ENCODE data around the gene EYA3. TPM values are rescaled to one million over a fixed set of nuclear protein-coding genes. Genes with fewer than 3 reads are reported as not detected.

Gene EYA3
- total and polyA plus RNA-seq, 2 donors (not counting 3 experiments of a cell fraction or from before 2014, with no cell fraction given): 12.7 to 33.0 TPM

- Histone ChIP-seq H3K36me3 (ENCODE audit: control insufficient read depth in 2 of 2, extremely low read depth in 1 of 2, insufficient read depth in 2 of 2, low read length in 2 of 2) (no peaks in the 10 kb centered on the region), H3K79me2 (ENCODE audit: control insufficient read depth, insufficient read depth, low read length) (no peaks in the 10 kb centered on the region), H2AFZ (ENCODE audit: low read depth, low read length) (no peak overlapping the region), H3K4me1 (ENCODE audit: control insufficient read depth, extremely low read depth, insufficient read depth, low read length) (no peaks in the 10 kb centered on the region), H3K9me3 (replicated peaks; ENCODE audit: control insufficient read depth, insufficient read depth, low read length) (no peaks in the 10 kb centered on the region), H3K27ac (ENCODE audit: insufficient read depth, low read depth, low read length) (no peak overlapping the region), H4K20me1 (replicated peaks; ENCODE audit: control insufficient read depth, extremely low read depth, insufficient read depth, low read length) (no peaks in the 10 kb centered on the region), H3K27me3 (ENCODE audit: control insufficient read depth in 2 of 2, insufficient read depth in 2 of 2, low read length in 2 of 2) (peaks cover 0 to 5% of the 10 kb centered on the region in 2 experiments), H3K4me3 (replicated peaks in 1 of 3; ENCODE audit: insufficient read depth in 1 of 3, low read depth in 1 of 3, low read length in 3 of 3) (no peak overlapping the region), H3K9ac (replicated peaks; ENCODE audit: extremely low read depth, insufficient read depth, low read length) (no peak overlapping the region), H3K9me1 (replicated peaks; ENCODE audit: control insufficient read depth, extremely low read depth, insufficient read depth, low read length) (no peaks in the 10 kb centered on the region), H3K4me2 (ENCODE audit: insufficient read depth, low read length) (no peak overlapping the region)
- dilution Hi-C loops (cut with MboI; ENCODE audit: extremely low pct_ligation_motif_present, low sequenced_read_pairs) (no loop called here), intact Hi-C loops (cut with micrococcal nuclease) (no loop called here)
- no TSS peak for BruUV-seq (replicated peaks)
- POLR2A ChIA-PET: interaction anchor here (0.7 kb wide), 1 partner anchor 10 kb away, joined by 3 read pairs; no protein-coding TSS in a partner anchor
- DNase-seq (ENCODE audit: low read depth, low spot score) (no peak), FAIRE-seq (no peak)
- TF ChIP-seq POLR2AphosphoS5 (IDR thresholded peaks at IDR 0.05; ENCODE audit: insufficient read depth, low read depth, low read length) (no peak), GATA2 (IDR thresholded peaks at IDR 0.05; ENCODE audit: insufficient read depth, insufficient read length, low read depth, low read length) (no peak), FOS (IDR thresholded peaks at IDR 0.05; ENCODE audit: borderline replicate concordance, insufficient read depth, low read length) (no peak), EZH2 (IDR thresholded peaks at IDR 0.05; ENCODE audit: borderline replicate concordance, low read depth, low read length, severe bottlenecking) (no peak), JUN (IDR thresholded peaks at IDR 0.05; ENCODE audit: borderline replicate concordance, insufficient read depth, insufficient read length, low read depth) (no peak), MYC (IDR thresholded peaks at IDR 0.05; ENCODE audit: low read depth, low read length) (no peak), POLR2A (IDR thresholded peaks at IDR 0.05; ENCODE audit: low read depth, low read length) (no peak), CTCF (IDR thresholded peaks at IDR 0.05; ENCODE audit: extremely low read depth in 1 of 2, insufficient read depth in 1 of 2, low read depth in 1 of 2, low read length in 2 of 2) (no peak), MAX (IDR thresholded peaks at IDR 0.05; ENCODE audit: insufficient read depth, insufficient read length) (no peak)
- CTCF ChIA-PET: interaction anchor here (1.0 to 1.3 kb wide), 2 partner anchors 16 to 41 kb away, joined by 3 to 4 read pairs; no protein-coding TSS in a partner anchor
Observed at GRCh38 chr1:28132171-28133167, 44.1 kb upstream of the EYA3 start.

Data from endothelial cell of umbilical vein (primary cell).